ENCODE measurements around the gene HNRNPK. TPM values are rescaled to one million over a fixed set of nuclear protein-coding genes. Genes with fewer than 3 reads are reported as not detected.

Gene HNRNPK
- 1,096 and 1,200 TPM in 2 replicates for total RNA-seq (2014; rRNA removed; shearing (Covaris generic))

DNA sequence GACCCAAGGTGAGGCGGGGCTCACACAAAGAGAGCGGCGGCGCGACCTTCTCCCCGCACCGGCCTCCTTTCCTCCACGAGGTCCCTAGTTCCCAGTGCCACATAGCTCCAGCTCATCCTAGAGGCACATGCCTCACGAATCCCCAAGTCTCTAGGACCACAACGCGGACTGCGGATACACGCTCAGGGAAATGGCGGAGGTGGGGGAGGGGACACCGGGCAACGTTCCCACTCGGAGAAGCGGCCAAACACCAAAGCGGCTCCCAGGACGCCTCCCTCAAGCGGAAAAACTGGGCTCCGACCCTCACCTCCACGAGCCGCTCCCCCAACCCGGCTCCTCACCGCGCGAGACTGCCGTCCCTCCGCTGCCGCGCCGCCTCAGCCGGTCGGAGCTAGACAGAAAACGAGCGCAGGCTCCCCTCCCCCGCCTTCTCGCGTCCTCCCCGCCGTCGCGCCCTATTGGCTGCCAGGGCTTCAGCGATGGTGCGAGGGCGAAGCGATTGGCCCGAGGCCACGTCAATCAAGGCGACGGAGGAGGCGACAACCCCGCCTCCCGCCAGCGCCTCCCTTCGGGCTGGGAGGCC, at the start of gene HNRNPK:
Gene HNRNPK, minus strand, starts transcription at position 404 of the 583 bp plus-strand sequence. CDS start 1,963 bp downstream, outside the sequence.
- H3K27me3 ChIP-seq = no peaks in the 10 kb centered on the region
- H3K4me1 ChIP-seq = peaks cover 9% of the 10 kb centered on the region; the same call in 1 of the 2 replicates
- DNase-seq = peak; percentile 99
- H3K9me3 ChIP-seq (replicated peaks) = no peaks in the 10 kb centered on the region
- peak within 1 kb of the TSS; percentile 100 for H3K27ac ChIP-seq
- peak within 1 kb of the TSS; percentile 97 for H3K4me3 ChIP-seq
- peaks cover 49% of the 10 kb centered on the region for H3K36me3 ChIP-seq

DNA sequence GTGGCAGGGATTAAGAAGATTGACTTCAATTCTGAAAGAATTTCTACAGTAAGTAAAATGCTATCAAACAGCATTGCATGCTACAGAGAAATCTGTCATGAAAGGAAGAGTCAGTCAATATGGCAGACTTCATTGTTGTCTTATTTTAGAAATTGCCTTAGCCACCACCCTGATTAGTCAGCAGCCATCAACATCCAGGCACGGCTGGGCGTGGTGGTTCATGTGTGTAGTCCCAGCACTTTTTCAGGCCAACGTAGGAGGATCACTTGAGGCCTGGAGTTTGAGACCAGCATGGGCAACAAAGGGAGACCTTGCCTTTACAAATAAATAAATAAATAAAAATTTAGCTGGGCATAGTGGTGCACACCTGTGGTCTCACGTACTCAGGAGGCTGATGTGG, 47.2 kb upstream of the HNRNPK start:
- no peaks in the 10 kb centered on the region for H3K4me1 ChIP-seq
- no peak overlapping the region for H3K27ac ChIP-seq
- no peak overlapping the region for H3K4me3 ChIP-seq
- no peaks in the 10 kb centered on the region for H3K9me3 ChIP-seq (replicated peaks)
- no peaks in the 10 kb centered on the region for H3K36me3 ChIP-seq
- DNase-seq = no peak
- H3K27me3 ChIP-seq = no peaks in the 10 kb centered on the region

DNA sequence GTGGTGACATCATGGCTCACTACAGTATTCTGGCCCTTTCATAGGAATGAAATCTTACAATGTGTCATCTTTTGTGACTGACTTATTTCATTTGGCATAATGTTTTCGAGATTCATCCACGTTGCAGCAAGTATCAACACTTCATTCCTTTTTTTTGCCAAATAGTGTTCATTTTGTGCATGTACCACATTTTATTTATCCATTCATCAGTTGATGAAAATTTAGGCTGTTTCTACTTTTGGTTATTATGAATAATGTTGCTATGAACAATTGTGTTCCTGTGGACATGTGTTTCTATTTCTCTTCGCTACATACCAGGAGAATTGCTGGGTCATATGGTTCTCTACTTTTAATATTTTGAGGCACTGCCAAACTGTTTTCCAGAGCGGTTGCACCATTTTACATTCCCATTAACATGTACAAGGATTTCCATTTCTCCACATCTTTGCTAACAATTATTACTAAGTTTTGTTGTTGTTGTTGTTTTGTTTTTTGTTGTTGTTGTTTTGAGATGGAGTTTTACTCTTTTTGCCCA, 44.1 kb upstream of the HNRNPK start:
- H3K27me3 ChIP-seq = no peaks in the 10 kb centered on the region

DNA sequence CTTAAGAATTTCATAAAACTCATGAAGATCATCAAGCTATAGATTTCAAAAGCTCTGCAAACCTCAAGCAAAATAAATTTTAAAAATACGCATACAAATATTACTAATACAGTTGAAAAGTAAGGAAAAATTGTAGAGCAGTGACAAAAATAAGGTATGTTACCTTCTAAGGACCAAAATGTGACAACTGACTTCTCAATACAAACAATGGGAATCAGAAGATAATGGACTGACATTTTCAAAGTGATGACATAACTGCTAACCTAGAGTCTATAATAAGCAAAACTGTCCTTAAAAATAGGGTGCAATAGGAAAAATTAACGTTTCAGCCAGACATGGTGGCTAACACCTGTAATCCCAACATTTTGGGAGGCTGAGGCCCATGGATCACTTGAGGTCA, 27.6 kb upstream of the HNRNPK start:
- no peaks in the 10 kb centered on the region for H3K9me3 ChIP-seq (replicated peaks)
- H3K36me3 ChIP-seq = peaks cover 12% of the 10 kb centered on the region
- H3K4me1 ChIP-seq = no peaks in the 10 kb centered on the region
- no peak for DNase-seq
- H3K27me3 ChIP-seq = no peaks in the 10 kb centered on the region
- H3K4me3 ChIP-seq = no peak overlapping the region
- H3K27ac ChIP-seq = no peak overlapping the region

More for the DNA sequence above, 44.1 kb upstream of the HNRNPK start:
- H3K36me3 ChIP-seq = no peaks in the 10 kb centered on the region
- no peaks in the 10 kb centered on the region for H3K4me1 ChIP-seq
- no peak overlapping the region for H3K27ac ChIP-seq
- DNase-seq = no peak
- H3K9me3 ChIP-seq (replicated peaks) = no peaks in the 10 kb centered on the region
- no peak overlapping the region for H3K4me3 ChIP-seq

DNA sequence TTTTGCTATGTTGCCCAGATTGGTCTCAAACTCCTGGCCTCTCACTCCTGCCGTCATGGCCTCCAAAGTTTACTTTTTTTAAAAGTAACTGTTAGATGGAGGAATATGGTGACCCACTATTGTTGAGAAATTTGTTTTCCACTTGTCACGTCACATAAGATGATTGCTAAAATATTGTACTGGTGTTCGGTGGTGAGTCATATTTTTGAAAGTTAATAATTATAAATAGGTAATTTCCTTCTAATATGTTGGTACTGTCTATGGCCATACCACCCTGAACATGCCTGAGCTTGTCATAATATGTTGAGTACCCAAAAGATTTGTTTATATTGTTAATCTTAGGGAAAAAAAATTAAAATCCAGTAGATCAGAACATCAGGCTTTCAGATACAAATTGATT, 23.2 kb upstream of the HNRNPK start:
- Histone ChIP-seq H3K9me3 (replicated peaks) (no peaks in the 10 kb centered on the region), H3K4me1 (no peaks in the 10 kb centered on the region), H3K27me3 (no peaks in the 10 kb centered on the region), H3K36me3 (peaks cover 38% of the 10 kb centered on the region), H3K4me3 (no peak overlapping the region), H3K27ac (no peak overlapping the region)
- no peak for DNase-seq

DNA sequence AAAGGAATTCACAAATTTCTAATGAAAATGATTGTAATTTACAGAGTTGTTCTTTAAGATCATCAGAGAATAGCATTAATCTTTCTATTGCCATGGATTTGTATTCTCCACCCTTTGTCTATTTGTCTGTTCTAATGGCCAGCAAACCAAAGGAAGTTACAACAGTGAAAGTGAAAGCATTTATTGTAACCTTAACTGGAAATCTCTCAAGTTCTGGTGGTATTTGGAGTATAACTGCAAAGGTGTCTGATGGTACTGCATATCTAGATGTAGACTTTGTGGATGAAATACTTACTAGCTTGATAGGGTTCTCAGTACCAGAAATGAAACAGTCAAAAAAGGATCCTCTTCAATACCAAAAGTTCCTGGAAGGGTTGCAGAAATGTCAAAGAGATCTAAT, 22.3 kb upstream of the HNRNPK start:
- Histone ChIP-seq H3K36me3 (peaks cover 35% of the 10 kb centered on the region), H3K27me3 (no peaks in the 10 kb centered on the region), H3K4me1 (no peaks in the 10 kb centered on the region), H3K4me3 (no peak overlapping the region), H3K9me3 (replicated peaks) (no peaks in the 10 kb centered on the region), H3K27ac (no peak overlapping the region)
- no peak for DNase-seq

DNA sequence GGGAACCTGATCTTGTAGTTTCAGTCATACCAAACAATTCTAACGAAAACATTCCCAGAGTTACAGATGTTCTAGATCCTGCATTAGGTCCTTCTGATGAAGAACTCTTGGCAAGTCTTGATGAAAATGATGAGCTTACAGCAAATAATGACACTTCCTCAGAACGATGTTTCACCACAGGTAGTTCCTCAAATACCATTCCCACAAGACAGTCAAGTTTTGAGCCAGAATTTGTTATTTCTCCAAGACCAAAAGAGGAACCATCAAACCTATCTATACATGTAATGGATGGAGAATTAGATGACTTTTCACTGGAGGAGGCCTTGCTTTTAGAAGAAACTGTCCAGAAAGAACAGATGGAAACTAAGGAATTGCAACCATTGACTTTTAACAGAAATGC, 21.6 kb upstream of the HNRNPK start:
- no peaks in the 10 kb centered on the region for H3K9me3 ChIP-seq (replicated peaks)
- DNase-seq = no peak
- peaks cover 34% of the 10 kb centered on the region for H3K36me3 ChIP-seq
- no peaks in the 10 kb centered on the region for H3K4me1 ChIP-seq
- no peak overlapping the region for H3K27ac ChIP-seq
- H3K27me3 ChIP-seq = no peaks in the 10 kb centered on the region
- H3K4me3 ChIP-seq = no peak overlapping the region

DNA sequence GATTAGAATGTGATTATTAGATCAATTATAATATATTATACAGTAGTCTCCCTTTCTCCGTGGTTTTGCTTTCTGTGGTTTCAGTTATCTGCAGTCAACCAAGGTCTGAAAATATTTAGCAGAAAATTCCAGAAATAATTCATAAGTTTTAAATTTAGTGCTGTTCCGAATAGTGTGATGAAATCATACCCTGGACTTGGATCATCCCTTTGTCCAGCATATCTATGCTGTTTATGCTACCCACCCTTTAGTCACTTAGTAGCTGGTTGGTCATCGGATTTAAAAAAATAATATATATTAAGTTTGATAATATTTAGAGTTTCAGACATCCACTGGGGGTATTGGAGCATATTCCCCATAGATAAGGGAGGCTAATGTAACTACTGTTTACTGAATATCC, 20.2 kb upstream of the HNRNPK start:
- Histone ChIP-seq H3K27ac (no peak overlapping the region), H3K36me3 (peaks cover 34% of the 10 kb centered on the region), H3K27me3 (no peaks in the 10 kb centered on the region), H3K4me1 (peaks cover 5% of the 10 kb centered on the region; the same call in 1 of the 2 replicates), H3K4me3 (no peak overlapping the region), H3K9me3 (replicated peaks) (no peaks in the 10 kb centered on the region)
- no peak for DNase-seq

DNA sequence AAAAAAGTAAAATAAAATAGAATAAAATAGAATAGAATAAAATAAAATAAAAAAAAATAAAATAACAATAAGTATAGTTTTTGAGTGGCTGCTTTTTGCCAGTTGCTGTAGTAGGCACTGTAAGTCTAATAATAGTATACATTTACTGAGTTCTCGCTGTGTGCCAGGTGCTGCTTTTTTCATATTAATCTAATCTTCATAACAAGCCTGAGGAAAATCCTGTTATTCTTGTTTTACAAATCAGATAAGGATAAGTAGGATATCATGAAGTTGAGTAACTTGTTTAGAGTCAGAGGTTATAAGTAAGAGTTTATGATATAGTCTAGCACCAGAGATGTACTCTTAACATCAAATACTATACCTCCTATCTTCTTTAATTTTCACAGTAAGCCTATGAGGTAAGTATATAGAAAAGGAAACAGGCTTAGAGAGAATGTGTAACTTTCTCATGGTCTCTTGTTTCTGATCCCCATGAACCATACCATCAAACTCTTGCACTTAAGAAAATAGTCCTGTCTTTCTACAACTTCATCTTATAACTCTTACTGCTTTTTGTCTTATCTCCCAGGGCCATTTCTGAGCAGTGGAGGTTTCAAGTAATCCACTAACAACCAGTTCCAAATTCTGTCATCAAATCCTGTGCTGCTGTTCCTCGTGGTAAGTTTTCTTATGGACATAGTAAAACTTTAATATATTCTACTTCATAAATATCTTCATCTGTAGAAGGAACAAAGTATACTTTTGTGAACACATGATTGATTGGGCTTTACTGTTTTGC, 19.3 kb upstream of the HNRNPK start:
- H3K27me3 ChIP-seq = no peaks in the 10 kb centered on the region
- H3K27ac ChIP-seq = no peak overlapping the region
- no peaks in the 10 kb centered on the region for H3K9me3 ChIP-seq (replicated peaks)
- peaks cover 29% of the 10 kb centered on the region for H3K36me3 ChIP-seq
- no peak for DNase-seq
- H3K4me3 ChIP-seq = no peak overlapping the region
- H3K4me1 ChIP-seq = peaks cover 5% of the 10 kb centered on the region; the same call in 1 of the 2 replicates

DNA sequence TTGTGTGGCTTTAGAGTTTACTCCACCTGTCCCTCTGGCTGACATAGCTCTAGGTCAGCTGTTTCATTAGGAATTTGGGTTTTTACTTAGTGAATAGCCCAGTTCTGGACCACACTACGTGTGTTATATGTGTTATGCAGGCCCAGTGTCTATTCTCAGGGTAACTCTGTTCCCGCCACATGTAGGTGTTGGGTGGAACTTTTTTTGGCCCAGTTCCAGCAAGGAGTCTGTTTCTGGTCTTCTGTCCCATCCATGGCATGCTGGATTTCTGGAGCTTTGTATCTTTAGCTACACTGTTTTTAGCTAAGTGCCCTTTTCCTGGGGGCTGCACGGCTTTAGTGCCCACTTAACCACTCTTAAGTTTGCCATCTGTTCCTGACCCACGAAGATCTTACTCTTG, 16.1 kb upstream of the HNRNPK start:
- H3K4me3 ChIP-seq = no peak overlapping the region
- H3K36me3 ChIP-seq = peaks cover 19% of the 10 kb centered on the region
- H3K9me3 ChIP-seq (replicated peaks) = no peaks in the 10 kb centered on the region
- H3K27me3 ChIP-seq = no peaks in the 10 kb centered on the region
- H3K4me1 ChIP-seq = peaks cover 11% of the 10 kb centered on the region; the same call in 1 of the 2 replicates
- DNase-seq = peak; percentile 18 to 51
- no peak overlapping the region for H3K27ac ChIP-seq

DNA sequence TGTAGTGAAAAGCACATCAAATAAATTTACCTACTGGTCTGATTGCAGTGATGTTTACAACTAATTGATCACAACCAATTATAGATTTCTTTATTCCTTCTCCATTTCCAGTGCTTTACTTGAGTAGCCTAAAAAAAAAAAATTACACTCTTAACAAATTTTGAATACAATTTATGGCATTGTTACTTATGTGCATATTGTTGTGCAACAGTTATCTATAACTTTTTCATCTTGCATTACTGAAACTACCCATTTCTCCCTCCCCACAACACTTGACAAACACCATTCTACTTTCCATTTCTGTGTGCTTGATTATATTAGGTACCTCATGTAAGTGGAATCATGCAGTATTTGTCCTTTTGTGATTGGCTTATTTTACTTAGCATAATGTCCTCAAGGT, 12.9 kb upstream of the HNRNPK start:
- Histone ChIP-seq H3K27me3 (no peaks in the 10 kb centered on the region), H3K9me3 (replicated peaks) (no peaks in the 10 kb centered on the region), H3K4me1 (peaks cover 11% of the 10 kb centered on the region; the same call in 1 of the 2 replicates), H3K4me3 (no peak overlapping the region), H3K27ac (no peak overlapping the region), H3K36me3 (peaks cover 33% of the 10 kb centered on the region)
- DNase-seq = no peak

DNA sequence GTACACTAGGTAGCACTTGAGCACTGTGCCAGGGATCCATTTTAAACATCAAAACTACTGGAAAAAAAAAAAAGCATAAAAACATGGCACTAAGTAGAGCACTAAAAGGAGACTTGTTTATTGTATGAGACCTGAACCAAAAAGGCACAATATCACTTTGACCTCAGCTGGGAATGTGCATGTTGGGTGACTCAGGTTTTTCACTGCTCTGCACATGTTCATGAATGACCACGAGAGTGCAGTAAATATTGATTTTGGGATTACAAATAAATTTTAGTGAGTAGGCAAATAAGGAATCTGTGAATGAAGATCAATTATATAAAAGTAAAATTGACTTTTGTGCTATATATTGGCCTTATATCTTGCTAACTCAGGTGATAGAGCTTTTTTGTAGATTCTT, 12.4 kb upstream of the HNRNPK start:
- Histone ChIP-seq H3K9me3 (replicated peaks) (no peaks in the 10 kb centered on the region), H3K36me3 (peaks cover 33% of the 10 kb centered on the region), H3K27ac (no peak overlapping the region), H3K4me1 (peaks cover 12% of the 10 kb centered on the region), H3K4me3 (no peak overlapping the region), H3K27me3 (no peaks in the 10 kb centered on the region)
- no peak for DNase-seq

DNA sequence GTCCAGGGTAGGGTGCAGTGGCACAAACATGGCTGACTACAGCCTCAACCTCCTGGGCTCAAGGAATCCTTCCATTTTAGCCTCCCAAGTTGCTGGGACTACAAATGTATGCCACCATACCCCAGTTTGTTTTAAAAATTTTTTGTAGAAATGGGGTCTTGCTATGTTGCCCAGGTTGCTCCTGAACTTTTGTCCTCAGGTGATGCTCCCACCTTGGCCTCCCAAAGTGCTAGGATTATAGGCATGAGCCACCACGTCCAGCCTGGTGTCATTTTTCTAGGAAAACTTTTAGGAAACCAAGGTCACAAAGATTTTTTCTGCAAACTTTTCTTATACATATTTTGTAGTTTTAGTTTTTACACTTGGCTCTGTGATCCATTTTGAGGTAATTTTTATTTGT, 11.3 kb upstream of the HNRNPK start:
- DNase-seq = no peak
- Histone ChIP-seq H3K27ac (no peak overlapping the region), H3K36me3 (peaks cover 33% of the 10 kb centered on the region), H3K27me3 (no peaks in the 10 kb centered on the region), H3K4me3 (no peak overlapping the region), H3K9me3 (replicated peaks) (no peaks in the 10 kb centered on the region), H3K4me1 (peaks cover 21% of the 10 kb centered on the region)

DNA sequence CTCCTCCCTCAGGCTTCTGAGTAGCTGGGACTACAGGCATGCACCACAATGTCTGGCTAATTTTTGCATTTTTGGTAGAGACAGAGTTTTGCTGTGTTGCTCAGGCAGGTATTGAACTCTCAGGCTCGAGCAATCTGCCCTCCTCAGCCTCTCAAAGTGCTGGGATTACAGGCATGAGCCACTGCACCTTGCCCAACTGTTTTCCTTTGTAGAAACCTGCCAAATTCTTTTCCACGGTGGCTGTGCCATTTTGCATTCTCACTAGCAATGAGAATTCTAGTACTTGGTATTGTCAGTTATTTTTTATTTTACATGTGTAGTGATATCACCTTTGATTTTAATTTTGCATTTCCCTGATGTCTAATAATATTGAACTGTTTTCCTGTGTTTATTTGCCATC, 8.4 kb upstream of the HNRNPK start:
- Histone ChIP-seq H3K9me3 (replicated peaks) (no peaks in the 10 kb centered on the region), H3K4me3 (no peak overlapping the region), H3K36me3 (peaks cover 35% of the 10 kb centered on the region), H3K4me1 (peaks cover 17% of the 10 kb centered on the region), H3K27me3 (no peaks in the 10 kb centered on the region), H3K27ac (no peak overlapping the region)
- DNase-seq = no peak

DNA sequence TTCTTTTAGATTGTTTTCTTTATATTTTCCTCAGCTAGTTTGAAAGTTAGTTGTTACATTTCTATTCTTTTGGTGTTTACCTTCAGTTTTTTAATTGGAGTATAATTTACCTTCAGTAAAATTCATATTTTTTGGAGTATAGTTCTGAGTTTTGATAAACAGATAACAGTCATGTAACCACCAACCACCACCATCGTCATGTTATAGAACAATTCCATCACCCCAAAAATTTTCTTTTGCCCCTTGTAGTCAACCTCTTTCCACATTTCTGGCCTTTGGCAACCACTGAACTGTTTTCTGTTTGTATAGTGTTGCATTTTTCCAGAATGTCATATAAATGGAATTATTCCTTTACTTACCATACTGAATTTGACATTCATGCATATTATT, 7.4 kb upstream of the HNRNPK start:
- no peaks in the 10 kb centered on the region for H3K9me3 ChIP-seq (replicated peaks)

More for the DNA sequence above, 7.4 kb upstream of the HNRNPK start:
- H3K4me3 ChIP-seq = no peak overlapping the region
- DNase-seq = no peak
- peaks cover 30% of the 10 kb centered on the region for H3K36me3 ChIP-seq
- no peaks in the 10 kb centered on the region for H3K27me3 ChIP-seq
- H3K27ac ChIP-seq = peak overlapping the region; percentile 56
- peaks cover 17% of the 10 kb centered on the region for H3K4me1 ChIP-seq
